GM19240 (cell line): Measurements from ENCODE around the gene TTLL6.

Experiments
- DNase-seq: peaks from one replicate; pipeline ENCODE4 v3.0.0; 2011; ENCODE audit warnings: low spot score; ENCODE audit not compliant: insufficient read length

Gene TTLL6

DNA sequence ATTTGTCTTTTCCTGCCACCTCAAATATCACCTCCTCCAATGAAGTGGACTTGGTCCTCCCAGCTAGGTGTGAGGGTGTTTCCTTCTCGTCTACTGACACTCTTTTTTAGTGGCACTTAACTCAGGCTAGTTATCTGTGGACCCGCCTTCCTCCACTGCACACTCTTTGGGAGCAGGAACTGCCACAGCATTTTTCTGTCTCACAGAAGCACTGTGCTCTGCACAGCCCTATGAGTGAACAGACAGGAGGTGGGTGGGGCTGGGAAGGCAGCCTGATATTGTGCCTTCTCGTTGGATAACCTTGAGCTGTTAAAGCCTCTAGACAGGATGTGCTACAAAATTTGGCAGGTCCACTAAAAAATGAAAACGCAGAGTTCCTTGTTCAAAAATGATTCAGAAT, 56.6 kb downstream of the TTLL6 start:
- DNase-seq = no peak

DNA sequence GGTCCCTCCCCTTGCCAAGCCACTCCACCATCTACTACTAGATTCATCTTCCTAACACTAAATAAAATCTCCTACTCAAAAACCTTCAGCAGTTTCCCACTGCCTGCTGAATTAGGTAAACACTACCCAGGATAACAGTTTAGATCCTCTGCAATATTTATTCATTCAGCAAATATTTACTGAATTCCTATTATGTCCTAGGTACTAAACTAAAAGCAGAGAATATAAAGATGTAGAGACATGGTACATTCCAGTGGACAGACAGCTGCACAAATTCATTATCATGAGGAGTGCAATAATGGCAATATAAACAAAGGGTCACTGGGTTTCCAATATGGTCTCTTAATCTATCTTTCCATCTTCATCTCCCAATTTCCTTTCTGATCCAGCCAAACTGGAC, 57.7 kb downstream of the TTLL6 start:
- no peak for DNase-seq

DNA sequence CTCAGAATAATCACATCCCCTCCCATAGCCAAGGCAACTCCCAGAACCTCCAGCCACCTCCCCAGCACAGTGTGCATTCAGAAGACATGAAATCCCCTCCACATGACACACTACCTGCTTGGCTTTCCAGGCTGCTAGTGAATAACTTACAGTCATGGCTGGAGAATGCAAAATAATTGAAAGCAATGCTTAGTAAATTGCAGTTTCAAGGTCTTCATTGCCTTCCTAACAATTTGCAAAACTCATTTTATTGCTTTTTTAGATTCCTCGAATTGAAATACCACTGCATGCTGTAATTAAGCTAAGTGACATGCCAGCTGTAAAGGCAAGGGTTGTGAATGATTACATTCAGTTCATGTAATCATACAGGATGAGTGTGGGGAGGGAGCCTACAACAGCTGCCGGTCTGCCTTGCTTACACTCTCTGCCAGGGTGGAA, 59.5 kb downstream of the TTLL6 start:
- DNase-seq = no peak

DNA sequence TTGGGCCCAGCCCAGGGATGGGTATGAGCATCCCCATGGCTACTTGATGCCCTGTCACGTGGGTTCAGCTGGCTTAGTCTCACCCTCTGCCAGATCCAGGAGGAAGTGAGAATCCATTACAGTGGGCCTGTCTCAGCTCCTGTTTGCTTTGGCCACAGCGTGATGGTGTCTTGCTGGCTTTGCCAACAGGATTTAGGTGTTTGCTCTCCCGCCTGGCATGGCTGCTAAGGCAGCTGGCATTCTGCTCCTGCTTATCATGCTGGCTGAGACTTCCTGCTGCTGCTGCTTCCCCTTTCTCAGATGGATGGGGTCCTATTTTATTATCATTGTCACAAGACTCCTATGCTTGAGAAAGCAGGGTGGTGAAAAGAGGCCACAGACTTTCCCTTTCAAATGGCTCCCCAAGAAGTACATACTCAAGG, 60.2 kb downstream of the TTLL6 start:
- no peak for DNase-seq

DNA sequence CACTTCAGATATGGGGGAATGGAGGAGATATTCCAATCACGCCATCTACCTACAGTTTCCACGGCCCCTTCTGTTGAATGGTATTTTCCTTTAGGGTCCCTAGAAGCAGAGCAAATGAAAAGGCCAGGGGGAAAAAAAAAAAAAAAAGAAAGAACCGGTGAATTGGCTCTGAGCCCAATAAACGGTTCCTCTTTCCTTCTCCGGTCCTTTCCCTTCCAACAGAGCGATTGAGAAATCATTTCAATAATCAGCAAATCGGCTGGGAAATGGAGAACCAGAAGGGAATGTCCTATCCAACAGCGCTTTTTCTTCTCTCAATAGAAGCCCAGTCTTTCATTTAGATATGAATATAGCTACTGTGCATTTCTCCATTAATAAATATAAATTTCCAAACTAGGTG, 61.7 kb downstream of the TTLL6 start:
- no peak for DNase-seq

DNA sequence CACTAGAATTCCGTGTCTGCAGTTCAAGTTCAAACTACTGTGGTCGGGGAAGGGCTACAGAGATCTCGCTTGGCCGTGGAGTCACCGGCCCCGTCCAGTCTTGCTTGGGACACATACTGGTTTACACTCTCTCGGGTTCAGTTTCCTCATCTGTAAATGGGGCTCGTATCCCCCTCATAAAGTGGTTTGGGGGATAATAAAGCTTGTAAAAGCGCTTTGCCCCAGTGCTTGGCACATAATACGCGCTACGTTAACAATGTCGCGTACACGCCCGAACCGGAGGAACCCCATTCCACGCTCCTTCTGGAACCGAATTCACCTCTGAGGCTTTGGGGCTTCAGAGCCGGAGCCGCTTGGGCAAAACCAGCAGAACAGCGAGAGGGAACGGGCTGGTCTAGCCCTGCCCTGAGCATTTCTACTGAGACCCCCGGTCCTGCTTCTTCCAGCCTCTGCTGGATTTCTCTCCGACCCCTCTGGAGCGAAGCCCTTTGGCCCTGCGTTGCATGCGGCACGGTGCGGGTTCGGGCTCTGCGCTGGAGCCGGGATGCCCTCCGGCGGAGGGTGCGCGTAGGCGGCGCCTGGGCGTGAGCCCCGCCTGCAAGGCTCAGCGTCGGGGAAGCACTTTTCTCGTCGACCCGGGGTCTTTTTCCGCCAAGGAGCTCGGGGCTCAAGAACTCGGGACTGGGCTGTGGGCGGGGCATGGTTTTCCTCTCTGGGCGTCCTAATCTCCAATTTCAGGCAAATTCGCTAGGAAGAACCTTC, 62.3 kb downstream of the TTLL6 start:
- DNase-seq = no peak

DNA sequence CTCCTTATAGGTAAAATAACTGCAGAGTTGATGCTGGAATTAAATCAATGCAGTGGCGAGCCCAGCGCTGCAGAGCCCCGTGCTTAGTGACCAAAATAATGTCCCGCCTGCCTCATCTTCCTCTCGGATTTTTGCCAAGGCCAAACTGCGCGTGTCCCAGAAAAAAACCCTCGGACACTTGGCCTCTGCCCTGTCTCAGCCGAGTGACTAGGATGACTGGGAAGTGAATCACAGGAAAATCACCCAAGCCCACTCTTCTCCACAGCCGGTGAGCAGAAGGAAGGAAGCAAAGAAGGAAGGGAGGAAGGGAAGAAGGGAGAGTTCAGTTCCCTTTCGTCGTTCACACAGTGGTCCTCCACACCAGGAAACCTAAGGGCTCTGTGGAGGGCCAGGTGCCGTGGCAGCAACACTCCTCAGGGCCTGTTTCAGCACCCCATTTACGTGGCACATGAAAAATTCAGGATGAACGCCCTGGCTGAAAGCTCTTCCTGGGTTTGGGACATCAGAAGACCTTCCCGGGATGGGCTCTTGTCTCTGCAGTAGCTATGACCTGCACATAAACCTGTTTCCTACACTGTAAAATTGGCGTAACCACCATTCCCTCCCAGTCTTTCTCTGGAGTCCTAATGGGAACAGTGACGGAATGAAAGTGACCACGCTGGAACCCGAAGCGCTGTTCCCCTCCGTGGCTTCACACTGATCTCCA, 63.1 kb downstream of the TTLL6 start:
- no peak for DNase-seq

DNA sequence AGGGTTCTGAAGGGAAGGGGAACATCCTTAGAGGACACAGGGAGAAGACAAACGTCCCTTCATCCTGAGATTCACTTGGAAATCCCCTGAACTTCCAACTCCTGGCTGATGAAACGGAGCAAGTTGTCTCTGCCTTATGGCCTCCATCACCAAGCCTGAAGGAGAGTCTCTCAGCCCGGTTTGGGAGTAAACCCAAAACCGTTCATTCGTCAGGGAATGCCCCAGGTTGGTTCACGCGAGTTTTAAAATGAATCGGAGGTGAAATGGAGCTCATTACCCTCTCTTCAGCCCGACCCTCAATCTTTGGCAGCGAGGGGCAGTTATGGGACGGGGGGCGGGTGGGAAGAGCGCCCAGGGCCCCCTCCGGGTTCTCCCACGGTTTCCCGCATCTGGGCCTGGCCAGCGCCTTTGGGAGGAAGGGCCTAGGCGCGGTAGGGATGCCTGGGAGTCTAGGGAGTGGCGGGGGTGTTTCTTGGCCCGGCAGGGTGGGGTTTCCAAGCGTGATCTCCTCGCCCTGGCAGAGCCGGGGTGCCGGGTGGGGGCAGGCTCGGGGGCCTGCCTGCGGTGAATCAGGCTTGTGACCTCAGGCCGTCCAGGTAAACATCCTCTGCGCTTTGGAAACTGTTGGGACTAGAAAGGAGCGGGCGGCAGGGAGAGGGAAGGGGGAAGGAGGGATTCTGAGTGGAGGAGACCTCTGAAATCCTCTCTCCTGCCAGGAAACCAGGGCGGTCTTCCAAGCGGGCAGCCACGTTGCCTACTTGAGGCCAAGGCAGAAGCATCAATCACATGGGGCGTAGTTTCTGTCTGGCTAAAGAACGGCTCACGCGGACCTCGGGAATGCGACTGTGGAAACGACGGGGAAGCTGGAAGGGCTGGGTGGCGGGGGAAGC, 64.4 kb downstream of the TTLL6 start:
- DNase-seq = no peak

DNA sequence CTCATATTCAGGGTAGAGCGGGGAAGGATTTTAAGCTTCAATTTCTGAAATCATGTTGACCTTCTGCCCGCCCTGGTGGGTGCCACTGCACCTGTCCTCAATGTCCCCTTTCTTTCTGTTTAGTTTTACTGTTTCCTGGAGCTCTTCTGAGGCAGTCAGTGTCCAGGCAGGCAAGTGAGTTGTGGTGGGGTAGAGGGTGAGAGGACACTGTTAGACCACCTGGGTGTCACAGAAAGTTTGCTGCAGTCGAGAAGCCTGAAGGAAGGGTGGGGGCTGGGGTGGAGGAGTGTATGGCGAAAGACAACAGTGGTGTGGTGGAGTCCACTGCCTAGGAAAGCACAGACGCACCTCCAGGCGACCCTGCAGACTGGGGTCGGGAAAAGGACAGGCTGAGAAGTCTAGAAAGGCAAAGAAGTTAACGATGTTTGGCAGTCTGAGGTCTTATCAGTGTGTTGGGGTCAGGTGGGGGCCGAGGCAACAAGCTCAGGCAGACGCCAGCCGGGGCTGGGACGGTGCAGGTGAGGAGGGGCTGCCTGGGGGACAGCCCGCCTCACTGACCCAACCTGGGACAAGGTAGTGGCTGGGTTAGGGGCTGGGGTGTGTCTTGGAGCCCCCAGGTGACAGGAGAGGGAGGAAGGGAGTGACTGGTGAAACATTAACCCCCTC, 65.2 kb downstream of the TTLL6 start:
- DNase-seq = no peak

DNA sequence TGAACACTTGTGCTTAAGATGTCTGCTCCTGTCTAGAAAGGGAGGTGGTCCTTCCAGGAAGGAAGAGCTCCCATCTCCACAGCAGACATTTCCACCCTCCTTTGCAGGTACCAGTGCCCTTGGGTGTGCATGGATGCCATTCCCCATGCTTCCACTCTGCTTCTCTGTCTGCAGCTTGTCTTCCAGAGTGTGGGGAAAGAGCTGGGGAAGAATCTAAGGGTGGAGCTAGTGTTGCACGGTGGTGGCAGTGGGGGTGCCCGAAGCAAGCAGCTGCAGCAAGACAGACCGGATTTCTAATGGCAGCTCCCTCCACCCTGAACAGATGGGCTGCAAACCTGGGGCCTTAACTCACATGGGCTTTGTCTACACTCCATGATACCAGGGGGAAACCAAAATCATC, 65.9 kb downstream of the TTLL6 start:
- DNase-seq = no peak

DNA sequence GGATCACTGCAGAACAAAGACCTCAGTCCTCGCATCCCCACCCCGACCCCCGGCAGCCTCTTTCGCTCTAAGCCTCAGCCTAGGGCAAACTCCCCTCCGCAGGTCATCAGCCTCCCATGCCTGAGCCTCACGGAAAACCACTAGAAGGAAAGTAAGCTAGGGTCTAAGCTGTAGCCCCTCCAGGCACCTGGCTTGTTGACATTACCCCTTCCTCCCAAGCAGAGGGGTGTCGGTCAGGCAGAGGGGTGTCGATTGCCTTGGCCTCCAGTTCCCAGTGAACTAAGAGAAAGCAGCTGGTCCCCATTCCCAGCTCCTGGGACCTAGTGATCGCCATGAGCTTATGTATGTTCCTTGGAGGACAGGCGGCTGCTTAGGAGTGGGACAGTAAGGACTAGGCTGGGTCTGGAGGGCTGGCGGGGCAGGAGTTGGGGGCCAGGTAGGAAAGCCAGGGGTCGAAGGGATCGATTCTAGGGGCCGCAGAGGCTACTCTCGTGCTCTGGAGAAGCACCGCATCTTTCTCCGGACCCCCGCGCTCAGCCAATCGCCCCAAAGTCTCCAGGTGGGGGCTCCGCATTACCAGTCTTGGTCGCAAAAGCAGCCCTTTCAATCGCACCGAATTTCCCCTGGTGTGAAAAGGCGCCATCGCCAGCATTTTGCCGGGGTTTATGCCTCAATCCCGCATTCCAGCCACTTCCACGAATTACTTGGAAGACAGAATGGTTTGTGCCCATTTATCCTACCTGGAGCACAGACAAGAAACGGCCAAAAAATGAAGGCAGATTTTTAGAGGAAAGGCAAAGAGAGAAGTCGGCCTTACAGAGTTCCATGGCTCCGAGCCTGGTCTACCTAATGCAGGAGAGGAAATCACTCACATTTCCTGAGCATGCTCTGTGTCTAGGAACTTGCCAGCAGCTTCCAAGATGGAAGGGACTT, 67.1 kb downstream of the TTLL6 start:
- no peak for DNase-seq

DNA sequence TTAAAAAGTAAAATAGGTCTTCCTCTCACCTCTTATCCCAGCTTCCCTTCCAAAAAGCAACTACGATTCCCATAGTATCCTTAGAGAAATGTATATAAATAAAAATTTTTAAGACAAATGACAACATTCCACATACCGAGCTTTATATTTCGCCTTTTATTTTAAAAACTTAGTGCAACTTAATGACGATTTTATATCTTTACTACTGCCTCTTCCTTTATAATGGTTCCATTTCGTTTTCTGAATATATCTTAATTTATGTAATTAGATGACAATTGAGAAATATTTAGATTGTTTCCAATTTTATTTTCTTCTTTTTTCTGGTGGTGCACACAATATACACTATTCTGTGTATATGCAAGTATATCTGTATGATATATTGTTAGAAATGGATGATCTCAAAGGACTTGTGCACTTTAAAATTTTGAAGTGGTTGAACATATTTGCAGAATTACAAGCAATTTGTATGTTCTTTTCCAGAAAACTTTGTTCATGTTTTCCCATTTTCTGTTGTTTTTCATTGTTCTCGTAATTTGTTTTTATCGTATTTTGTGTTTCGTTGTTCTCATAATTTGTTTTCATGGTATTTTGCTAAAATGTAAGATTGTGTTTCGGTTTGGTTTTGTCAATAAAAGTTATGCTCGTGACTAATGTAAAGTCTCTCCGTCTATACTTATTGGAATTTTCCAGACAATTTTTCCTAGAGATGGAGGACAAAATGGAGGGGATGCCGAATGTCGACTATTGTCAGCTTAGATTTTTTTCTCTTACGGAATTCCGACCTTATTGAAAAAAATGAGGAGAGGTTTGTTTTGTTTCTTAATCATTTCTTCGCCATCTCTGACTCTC, 68.1 kb downstream of the TTLL6 start:
- no peak for DNase-seq

DNA sequence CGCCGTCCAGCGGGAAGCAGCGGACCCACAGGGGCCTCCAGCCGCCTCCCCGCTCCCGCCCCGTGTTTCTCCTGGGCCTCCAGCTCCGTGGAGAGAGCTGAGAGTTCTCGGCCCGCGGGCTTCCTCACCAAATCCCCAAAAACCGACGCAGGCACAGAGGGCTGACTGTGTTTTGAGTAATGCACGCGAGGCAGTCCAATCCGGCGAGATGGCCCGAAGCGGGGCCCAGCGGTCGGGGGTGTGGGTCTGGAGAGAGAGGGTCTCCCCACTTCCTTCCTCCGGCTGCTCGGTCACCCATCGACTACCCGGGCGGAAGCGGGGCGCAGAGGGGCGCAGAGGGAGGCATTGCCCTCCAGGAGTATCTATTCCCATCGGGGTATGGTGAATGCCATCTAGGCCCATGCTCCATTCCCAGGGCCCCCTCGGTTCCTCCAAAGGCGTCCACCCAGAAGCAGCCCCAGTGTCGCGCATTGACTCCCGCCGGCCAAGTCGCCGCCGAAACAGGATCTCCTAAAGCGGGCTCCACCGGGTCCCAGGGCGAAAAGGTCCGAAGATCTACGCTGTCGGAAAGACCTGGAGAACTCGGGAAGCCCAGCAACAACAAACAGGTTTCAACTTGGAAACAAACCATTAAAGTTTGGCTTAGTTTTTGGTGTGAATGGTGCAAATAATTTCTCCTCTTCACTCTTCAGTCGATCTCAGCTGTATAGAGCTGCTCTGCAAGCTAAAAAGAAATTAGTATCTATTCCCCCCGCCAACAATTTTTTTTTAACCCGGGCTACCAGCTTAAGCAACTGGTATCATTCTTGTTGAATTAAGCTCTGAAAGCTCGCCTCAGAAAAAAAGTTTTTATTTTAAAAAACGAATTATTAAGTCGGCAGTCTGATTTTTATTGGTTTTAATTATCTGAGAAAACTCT, 69.3 kb downstream of the TTLL6 start:
- no peak for DNase-seq

DNA sequence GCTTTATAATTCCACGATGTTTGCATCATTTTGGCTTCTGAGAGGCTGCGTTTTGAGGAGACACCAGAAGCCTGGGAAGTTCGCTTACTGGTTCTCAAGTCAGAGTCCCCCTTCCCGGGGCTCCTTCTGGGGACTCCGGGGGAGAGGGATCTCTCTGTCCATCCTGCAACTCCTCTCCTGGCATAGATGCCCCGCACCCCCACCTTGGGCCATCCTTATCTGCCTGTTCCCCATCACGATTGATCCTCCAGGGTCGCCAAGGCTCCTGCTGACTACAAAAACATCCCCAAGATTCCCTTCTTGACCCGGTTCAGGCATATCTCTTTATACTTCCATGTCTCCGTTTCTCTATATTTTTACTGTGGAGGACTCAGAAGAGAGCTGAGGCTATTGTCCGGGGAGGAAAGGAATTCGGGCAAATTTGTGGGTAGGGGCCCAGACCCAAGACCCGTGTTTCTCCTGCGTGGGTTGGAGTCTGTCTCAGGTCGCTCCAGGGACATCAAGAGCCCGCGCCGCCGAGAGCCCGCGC, 70.0 kb downstream of the TTLL6 start:
- no peak for DNase-seq

DNA sequence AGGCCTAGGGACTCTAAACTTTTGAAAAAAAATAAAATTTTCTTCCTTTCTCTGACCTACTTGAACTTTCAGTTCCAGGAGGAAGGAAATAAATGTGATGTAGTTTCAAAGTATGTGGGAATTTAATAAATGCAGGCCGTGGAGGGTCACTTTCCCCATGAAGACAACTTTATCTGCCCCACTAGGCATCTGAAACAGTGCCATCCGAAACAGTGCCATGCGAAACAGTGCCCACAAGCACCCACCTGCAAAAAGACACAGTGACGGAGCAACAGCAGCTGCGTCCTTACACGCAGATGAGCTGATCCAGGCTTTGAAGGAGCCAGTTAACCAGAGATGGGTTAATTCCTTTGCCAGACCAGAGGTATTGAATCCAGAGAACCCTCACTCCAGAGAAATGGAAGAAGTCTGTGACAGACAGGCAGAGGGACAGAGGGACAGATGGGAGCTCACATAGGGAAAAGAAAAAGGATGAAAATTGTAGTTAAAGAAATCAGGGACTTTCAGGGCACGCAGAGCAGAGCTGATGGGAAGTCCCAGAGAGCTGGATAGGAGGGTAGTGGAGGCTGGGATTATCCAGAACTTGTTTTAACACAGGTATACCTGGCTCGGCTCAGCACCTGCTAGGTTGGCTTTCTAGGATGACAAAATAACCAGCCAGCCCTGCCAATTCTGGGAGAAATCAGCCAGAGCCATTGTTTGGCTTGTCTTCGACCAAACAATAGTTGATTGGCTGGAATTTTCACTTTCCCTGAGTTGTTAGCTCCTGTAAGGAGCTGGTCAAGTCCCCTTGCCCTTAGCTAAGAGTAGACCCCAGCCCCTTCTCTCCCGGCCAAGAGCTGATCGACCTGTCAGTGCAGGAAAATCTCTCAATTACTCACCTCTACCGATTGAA, 71.4 kb downstream of the TTLL6 start:
- DNase-seq = no peak

DNA sequence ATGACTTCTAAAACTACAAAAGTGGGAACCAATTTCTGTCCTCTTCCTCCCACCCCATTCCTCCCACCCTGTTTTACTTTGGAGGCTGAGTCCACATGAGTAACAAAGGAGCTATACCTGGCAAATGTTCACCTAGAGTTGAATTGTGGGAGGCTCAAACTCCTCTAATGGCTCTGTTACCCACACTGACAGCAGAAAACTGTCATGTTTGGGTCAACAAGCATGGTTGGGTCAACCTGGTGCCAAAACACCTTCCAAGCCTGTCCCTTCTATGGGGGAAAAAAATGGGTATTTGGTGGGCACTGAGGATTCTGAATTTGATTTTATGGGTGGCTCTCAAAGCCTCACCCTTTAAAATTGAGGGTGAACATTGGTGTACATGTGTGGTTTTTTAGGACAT, 76.5 kb downstream of the TTLL6 start:
- DNase-seq = no peak
